Kidney epithelial cell (primary cell): ENCODE measurements around the gene CD200. TPM values are rescaled to one million over a fixed set of nuclear protein-coding genes. Genes with fewer than 3 reads are reported as not detected.
A peak's percentile ranks its signal among the peaks of the same experiment; 100 is the strongest.

Source experiments
- DNase-seq: peaks from one replicate; pipeline ENCODE4 v3.0.0-alpha.2; 2010; ENCODE audit warnings: low read depth
- H3K27me3 ChIP-seq: 2 replicates; pipeline ENCODE4 v1.6.0; 2011; ENCODE audit warnings: low read length; ENCODE audit not compliant: control insufficient read depth, insufficient read depth
- H3K36me3 ChIP-seq: 2 replicates; pipeline ENCODE4 v1.5.1; 2011; ENCODE audit warnings: low read length; ENCODE audit not compliant: control insufficient read depth, insufficient read depth
- H3K4me3 ChIP-seq: 2 replicates; pipeline ENCODE4 v1.5.1; 2011; ENCODE audit warnings: low read depth, mild to moderate bottlenecking, control low read depth, low read length
- total RNA-seq: library from RNA; depleted of rRNA; stranded (reverse); fragments of >200 nt; gene quantifications from 2 replicates; pipeline ENCODE4 v1.2.3, GENCODE V29; 2015
- TF ChIP-seq, protein P1 (sequence below): IDR thresholded peaks from 2 replicates; pipeline ENCODE4 v1.5.1; 2011; ENCODE audit warnings: mild to moderate bottlenecking, moderate library complexity, low read length, control low read depth, inconsistent platforms; ENCODE audit not compliant: insufficient read depth, poor library complexity, severe bottlenecking

CD200 gene
- total RNA-seq, 1 donor from 2014 or later, result 19.2 TPM

DNA sequence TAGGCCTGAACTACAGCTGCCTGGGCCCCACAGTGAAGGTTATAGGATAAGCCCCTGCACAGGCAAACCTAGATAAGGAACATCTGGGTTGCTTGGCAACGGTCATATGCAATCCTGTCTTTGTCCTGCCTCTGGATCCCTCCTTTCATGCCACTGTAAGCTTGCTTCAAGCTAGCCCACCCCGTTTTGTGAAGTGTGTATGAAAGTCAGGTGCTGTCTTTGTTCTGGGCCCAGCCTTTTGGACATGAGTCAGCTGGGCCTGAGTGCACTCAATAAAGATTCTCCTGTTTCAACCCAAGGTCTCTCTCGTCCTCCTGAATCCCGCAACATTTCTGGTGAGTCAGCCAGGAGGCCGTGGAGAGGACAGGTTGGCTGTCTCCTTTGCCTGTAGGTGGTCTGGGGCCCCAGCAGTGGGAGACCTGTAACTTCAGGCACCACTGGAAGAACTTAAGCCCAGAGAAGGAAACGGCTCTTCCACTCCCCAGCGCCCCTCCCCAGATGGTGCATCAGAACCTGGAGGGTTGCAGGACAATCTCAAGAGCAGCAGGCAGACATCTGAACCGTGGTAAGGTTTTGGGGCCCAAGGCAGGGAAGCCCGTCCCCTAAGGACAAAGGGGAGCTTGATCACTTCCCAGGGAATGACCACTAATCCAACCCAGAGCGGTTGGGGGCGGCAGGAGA, 30.7 kb upstream of the CD200 start:
- H3K4me3 ChIP-seq, result no peak overlapping the region
- H3K36me3 ChIP-seq, result no peaks in the 10 kb centered on the region
- H3K27me3 ChIP-seq, result no peaks in the 10 kb centered on the region
- TF ChIP-seq, protein P1, sequence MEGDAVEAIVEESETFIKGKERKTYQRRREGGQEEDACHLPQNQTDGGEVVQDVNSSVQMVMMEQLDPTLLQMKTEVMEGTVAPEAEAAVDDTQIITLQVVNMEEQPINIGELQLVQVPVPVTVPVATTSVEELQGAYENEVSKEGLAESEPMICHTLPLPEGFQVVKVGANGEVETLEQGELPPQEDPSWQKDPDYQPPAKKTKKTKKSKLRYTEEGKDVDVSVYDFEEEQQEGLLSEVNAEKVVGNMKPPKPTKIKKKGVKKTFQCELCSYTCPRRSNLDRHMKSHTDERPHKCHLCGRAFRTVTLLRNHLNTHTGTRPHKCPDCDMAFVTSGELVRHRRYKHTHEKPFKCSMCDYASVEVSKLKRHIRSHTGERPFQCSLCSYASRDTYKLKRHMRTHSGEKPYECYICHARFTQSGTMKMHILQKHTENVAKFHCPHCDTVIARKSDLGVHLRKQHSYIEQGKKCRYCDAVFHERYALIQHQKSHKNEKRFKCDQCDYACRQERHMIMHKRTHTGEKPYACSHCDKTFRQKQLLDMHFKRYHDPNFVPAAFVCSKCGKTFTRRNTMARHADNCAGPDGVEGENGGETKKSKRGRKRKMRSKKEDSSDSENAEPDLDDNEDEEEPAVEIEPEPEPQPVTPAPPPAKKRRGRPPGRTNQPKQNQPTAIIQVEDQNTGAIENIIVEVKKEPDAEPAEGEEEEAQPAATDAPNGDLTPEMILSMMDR, result no peak
- no peak for DNase-seq

DNA sequence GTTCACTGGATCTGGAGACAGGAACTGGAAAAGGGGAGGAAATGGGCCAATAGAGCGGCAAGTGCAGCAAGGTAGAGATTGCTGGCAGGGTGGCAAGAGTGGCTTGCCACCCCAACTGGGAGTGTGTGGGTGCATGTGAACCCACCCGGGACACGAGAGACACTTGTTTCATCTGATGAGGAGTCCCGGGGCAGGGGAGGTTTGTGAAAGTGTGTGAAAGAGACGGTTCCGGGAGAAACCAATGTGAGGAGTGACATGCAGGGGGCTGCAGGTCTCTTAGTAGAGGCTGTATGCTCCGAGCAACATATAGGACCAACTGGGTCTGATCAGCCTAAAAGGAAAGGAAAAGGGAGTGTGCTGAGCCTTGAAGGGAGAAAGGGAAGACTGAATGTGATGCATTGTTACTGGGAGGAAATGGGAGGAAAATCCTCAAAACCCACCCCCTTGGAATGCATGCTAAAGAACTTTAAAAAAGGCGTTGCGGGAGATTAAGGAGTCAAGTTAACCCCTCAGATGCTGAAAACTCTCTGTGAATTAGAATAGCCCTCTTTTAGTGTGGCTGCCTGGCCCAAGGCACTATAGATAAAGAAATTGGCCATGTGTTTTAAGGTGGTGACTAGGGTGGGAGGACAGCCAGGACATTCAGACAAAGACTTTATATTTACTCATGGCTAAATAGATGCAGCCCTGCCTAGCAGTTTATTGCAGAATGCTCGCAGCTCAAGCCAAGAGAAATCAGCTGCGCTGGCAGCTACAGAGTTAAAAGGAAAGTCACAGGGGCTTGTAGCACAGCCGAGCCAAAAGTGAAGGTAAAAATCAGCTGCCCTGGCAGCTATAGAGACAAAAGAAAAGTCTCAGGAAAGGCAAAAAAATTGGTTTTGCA, 29.8 kb upstream of the CD200 start:
- no peaks in the 10 kb centered on the region for H3K36me3 ChIP-seq
- DNase-seq, result no peak
- TF ChIP-seq, protein P1, result no peak

DNA sequence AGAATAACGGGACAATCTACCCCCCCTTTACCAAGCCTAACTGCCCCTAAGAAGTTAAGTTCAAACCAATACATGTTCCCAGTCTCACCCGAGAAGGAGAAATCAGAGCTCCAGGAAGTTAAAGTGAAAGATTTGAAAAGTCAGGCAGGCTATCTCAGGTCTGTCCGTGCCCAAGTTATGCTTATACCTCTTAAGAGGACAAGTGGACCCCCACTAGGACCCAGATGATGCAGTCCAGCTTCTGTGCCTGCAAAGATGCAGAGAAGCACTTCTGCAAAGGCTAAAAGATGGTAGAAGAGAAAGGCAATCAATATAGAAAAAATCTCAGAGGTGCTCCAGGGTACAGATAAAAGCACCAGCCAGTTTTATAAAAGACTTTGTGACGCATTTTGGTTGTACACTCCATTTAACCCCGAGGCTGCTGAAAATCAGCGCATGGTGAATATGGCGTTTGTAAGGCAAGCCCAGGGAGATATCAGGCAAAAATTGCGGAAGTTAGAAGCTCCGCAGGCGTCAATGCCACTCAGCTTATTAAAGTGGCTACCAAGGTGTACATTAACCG, 29.1 kb upstream of the CD200 start:
- TF ChIP-seq, protein P1, result no peak
- H3K36me3 ChIP-seq, result no peaks in the 10 kb centered on the region
- H3K4me3 ChIP-seq, result peak overlapping the region; percentile 34
- H3K27me3 ChIP-seq, result no peaks in the 10 kb centered on the region
- no peak for DNase-seq

More for the DNA sequence above, 29.8 kb upstream of the CD200 start:
- Histone ChIP-seq H3K27me3 (no peaks in the 10 kb centered on the region), H3K4me3 (peak overlapping the region; percentile 34)

DNA sequence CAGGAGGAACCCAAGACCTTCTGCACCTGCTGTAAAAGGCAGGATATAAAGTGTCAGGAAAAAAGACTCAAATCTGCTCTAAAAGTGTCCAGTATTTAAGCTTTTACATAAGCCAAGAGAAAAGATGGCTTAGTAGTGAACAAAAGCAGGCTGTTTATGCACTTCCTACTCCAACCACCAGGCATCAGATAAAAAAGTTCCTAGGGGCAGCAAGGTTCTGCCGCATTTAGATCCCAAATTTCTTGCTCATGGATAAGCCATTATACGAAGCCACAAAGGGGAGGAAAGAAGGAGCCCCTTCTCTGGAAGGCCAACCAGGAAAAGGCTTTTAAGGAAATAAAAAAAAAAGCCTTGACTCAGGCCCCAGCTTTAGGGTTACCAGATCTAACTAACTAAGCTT, 28.3 kb upstream of the CD200 start:
- TF ChIP-seq, protein P1, result peak; percentile 39
- Histone ChIP-seq H3K27me3 (no peaks in the 10 kb centered on the region), H3K36me3 (no peaks in the 10 kb centered on the region), H3K4me3 (no peak overlapping the region)
- no peak for DNase-seq

DNA sequence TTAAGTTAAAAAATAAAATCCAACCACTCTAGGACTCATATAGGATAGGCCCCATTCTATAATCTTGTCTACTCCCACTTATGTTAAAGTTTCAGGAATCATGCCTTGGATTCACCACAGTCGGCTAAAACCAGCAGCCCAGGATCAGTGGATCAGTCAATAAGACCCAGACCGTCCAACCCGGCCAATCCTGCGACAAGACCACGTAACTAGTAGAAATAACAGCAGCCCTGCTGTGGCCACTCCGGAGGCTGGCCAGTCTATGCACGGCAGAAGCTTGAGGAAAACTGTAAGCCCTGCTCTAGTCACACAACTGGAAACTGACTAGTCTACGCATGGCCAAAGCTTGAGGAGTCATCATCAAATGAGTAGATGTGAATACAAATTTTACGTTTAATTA, 26.1 kb upstream of the CD200 start:
- Histone ChIP-seq H3K27me3 (no peaks in the 10 kb centered on the region), H3K36me3 (no peaks in the 10 kb centered on the region), H3K4me3 (no peak overlapping the region)
- TF ChIP-seq, protein P1, result no peak
- no peak for DNase-seq
